ENCODE data around the gene PCYOX1L. TPM values are rescaled to one million over a fixed set of nuclear protein-coding genes. Genes with fewer than 3 reads are reported as not detected.

The PCYOX1L gene
- total and polyA plus RNA-seq, 9 of the 15 experiments (the other 6 are each of a cell fraction or from before 2014, with no cell fraction given) = 2.3 to 17.9 (median 6.0) TPM

GRCh38 chr5:149409268-149409948 lies 51.6 kb downstream of the PCYOX1L start:
- no TSS peak for BruUV-seq (replicated peaks)
- Histone ChIP-seq H3K27ac (ENCODE audit: extremely low read depth, low read depth, low read length) (no peak overlapping the region), H2AFZ (ENCODE audit: low read depth, low read length) (no peak overlapping the region), H3K4me2 (ENCODE audit: insufficient read depth, low read length) (no peak overlapping the region), H3K27me3 (ENCODE audit: control insufficient read depth in 2 of 2, insufficient read depth in 2 of 2, low read length in 2 of 2) (peaks cover 0 to 14% of the 10 kb centered on the region in 2 experiments; a peak in 1 of 5 replicates), H4K20me1 (replicated peaks; ENCODE audit: control insufficient read depth, insufficient read depth, low read length) (no peaks in the 10 kb centered on the region), H3K36me3 (ENCODE audit: control insufficient read depth, insufficient read depth, low read length) (no peaks in the 10 kb centered on the region), H3K9me1 (ENCODE audit: control insufficient read depth, insufficient read depth, low read length) (no peaks in the 10 kb centered on the region), H3K79me2 (ENCODE audit: control insufficient read depth, insufficient read depth, low read length) (no peaks in the 10 kb centered on the region), H3K9me3 (replicated peaks; ENCODE audit: control insufficient read depth, insufficient read depth, low read depth, low read length) (no peaks in the 10 kb centered on the region), H3K4me1 (replicated peaks in 1 of 2; ENCODE audit: control insufficient read depth in 2 of 2, insufficient read depth in 2 of 2, low read length in 2 of 2) (peaks cover 9 to 20% of the 10 kb centered on the region in 2 experiments; a peak in 4 of 5 replicates), H3K4me3 (no peak overlapping the region), H3K9ac (ENCODE audit: insufficient read depth in 1 of 2, low read depth in 2 of 2, low read length in 2 of 2) (no peak overlapping the region)
- intact Hi-C loops (cut with micrococcal nuclease) (no loop called here), in situ Hi-C loops (cut with MboI) (no loop called here)
- no peak for TF ChIP-seq ZNF174 (CRISPR knock-in tag; IDR thresholded peaks at IDR 0.05)
- TF ChIP-seq FOXA3 (CRISPR knock-in tag; conservative IDR thresholded peaks at IDR 0.05 in 1 of 2, IDR thresholded peaks at IDR 0.05 in 1 of 2) = no peak
- no peak for TF ChIP-seq SIX5 (IDR thresholded peaks at IDR 0.05; ENCODE audit: borderline replicate concordance in 1 of 2, insufficient read depth in 1 of 2, low read depth in 1 of 2, low read length in 2 of 2)
- TF ChIP-seq PML (IDR thresholded peaks at IDR 0.05; ENCODE audit: low read length) = no peak
- no peak for TF ChIP-seq ZNF785 (CRISPR knock-in tag; IDR thresholded peaks at IDR 0.05)
- no peak for TF ChIP-seq EHMT2 (IDR thresholded peaks at IDR 0.05)
- TF ChIP-seq ZNF778 (CRISPR knock-in tag; IDR thresholded peaks at IDR 0.05) = no peak
- ATAC-seq = no peak
- ChIA-PET POLR2A (interaction anchor here (0.6 kb wide), 1 partner anchor 42 kb away, joined by 3 read pairs; no protein-coding TSS in a partner anchor), CTCF (ENCODE audit: low intra/inter-chr PET ratio) (interaction anchor here (0.6 kb wide), 1 partner anchor 1360 kb away, joined by 5 read pairs; no protein-coding TSS in a partner anchor)
- no peak for FAIRE-seq
- WGBS (ENCODE audit: insufficient coverage, low coverage, missing lambda C conversion rate) = 17% methylated on average over 5 of the region's 6 CpGs
- DNase-seq (ENCODE audit: extremely low read depth in 1 of 4, low spot score in 3 of 4) = no peak

All from K562 (cell line).